Mammary epithelial cell (primary cell): Measurements from ENCODE around the gene CMTM3.

Source experiments
- CTCF ChIP-seq, 2 donors: IDR thresholded peaks in 1 of 2; conservative IDR thresholded peaks in 1 of 2; 2 replicates each; pipeline ENCODE4 v1.5.1; 2011 to 2012; ENCODE audit warnings: inconsistent platforms in 2 of 2, low read length in 2 of 2, mild to moderate bottlenecking in 2 of 2, control low read depth in 1 of 2, low read depth in 1 of 2; ENCODE audit not compliant: insufficient read depth in 1 of 2; ENCODE audit errors: extremely low read depth in 1 of 2
- EZH2 ChIP-seq: IDR thresholded peaks from 2 replicates; pipeline ENCODE4 v1.6.1; 2012; ENCODE audit warnings: low read length, inconsistent platforms, borderline replicate concordance

- TF ChIP-seq CTCF (conservative IDR thresholded peaks at IDR 0.05 in 1 of 2, IDR thresholded peaks at IDR 0.05 in 1 of 2; ENCODE audit: extremely low read depth in 1 of 2, insufficient read depth in 1 of 2, low read depth in 1 of 2, low read length in 2 of 2) (no peak), EZH2 (no peak)
Measured at GRCh38 chr16:66592241-66592640, 12.3 kb upstream of the CMTM3 start.
